Sigmoid colon (tissue), 4 donors: ENCODE data around the gene SRD5A3.
A peak's percentile ranks its signal among the peaks of the same experiment; 100 is the strongest.

Experiments
- CTCF ChIP-seq, 4 experiments: fragments of 450-650 bp in 3 of 4; fragments of 200-600 bp in 1 of 4; IDR thresholded peaks; one replicate each; pipeline ENCODE4 v1.5.1; 2016 to 2019; ENCODE audit warnings: antibody characterized with exemption in 4 of 4, mild to moderate bottlenecking in 3 of 4, moderate library complexity in 2 of 4
- EP300 ChIP-seq, 4 donors: sonication (generic); formaldehyde crosslinking; IDR thresholded peaks; one replicate each; pipeline ENCODE4 v1.6.1; 2017; ENCODE audit warnings: antibody characterized with exemption in 4 of 4
- POLR2A ChIP-seq, 2 donors: fragments of 450-650 bp; IDR thresholded peaks; one replicate each; pipeline ENCODE4 v1.6.1; 2016; ENCODE audit warnings: antibody characterized with exemption in 2 of 2, mild to moderate bottlenecking in 2 of 2, moderate library complexity in 2 of 2
- POLR2AphosphoS5 ChIP-seq, 4 donors: sonication (generic); formaldehyde crosslinking; IDR thresholded peaks; one replicate each; pipeline ENCODE4 v1.6.1; 2017; ENCODE audit warnings: antibody characterized with exemption in 4 of 4

- TF ChIP-seq POLR2A (IDR thresholded peaks at IDR 0.05) = no peak
- TF ChIP-seq CTCF (IDR thresholded peaks at IDR 0.05) = no peak
- TF ChIP-seq EP300 (IDR thresholded peaks at IDR 0.05) = no peak
- peak in 2 of 4 donors; percentile 9 to 69 for TF ChIP-seq POLR2AphosphoS5 (IDR thresholded peaks at IDR 0.05)
These were observed 12.6 kb downstream of the SRD5A3 start for GRCh38 chr4:55358668-55359067.
